ENCODE measurements around the gene KDM5C.

KDM5C gene

DNA sequence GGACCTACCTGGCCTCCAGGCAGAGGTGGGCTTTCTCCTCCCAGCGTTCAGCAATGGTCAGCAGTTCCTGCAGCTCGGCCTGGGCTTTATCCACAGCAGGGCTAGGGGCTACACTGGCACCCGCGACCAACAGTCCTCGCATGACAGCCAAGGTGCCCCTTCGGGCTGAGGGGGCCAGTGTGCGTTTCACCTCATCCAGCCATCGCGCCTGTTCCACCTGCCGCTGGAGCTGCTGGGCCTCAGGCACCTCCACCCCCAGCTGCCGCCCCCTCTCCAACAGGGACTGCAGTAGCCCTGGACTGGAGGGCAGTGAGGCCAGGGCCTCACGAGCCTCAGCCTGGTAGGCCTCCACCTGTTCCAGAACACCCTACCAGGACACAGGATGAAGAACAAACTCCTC lies 28.3 kb downstream of the KDM5C start:
- TF ChIP-seq, protein P1, sequence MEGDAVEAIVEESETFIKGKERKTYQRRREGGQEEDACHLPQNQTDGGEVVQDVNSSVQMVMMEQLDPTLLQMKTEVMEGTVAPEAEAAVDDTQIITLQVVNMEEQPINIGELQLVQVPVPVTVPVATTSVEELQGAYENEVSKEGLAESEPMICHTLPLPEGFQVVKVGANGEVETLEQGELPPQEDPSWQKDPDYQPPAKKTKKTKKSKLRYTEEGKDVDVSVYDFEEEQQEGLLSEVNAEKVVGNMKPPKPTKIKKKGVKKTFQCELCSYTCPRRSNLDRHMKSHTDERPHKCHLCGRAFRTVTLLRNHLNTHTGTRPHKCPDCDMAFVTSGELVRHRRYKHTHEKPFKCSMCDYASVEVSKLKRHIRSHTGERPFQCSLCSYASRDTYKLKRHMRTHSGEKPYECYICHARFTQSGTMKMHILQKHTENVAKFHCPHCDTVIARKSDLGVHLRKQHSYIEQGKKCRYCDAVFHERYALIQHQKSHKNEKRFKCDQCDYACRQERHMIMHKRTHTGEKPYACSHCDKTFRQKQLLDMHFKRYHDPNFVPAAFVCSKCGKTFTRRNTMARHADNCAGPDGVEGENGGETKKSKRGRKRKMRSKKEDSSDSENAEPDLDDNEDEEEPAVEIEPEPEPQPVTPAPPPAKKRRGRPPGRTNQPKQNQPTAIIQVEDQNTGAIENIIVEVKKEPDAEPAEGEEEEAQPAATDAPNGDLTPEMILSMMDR (IDR thresholded peaks at IDR 0.05; ENCODE audit: low read depth, low read length, poor library complexity, severe bottlenecking): no peak
- TF ChIP-seq EZH2phosphoT487 (IDR thresholded peaks at IDR 0.05; ENCODE audit: borderline replicate concordance, low read length): no peak
- Histone ChIP-seq H3F3A (ENCODE audit: control insufficient read depth, insufficient read depth) (no peaks in the 10 kb centered on the region), H3K9me2 (replicated peaks; ENCODE audit: control insufficient read depth, low read length) (no peaks in the 10 kb centered on the region), H3K9me3 (ENCODE audit: control insufficient read depth, insufficient read depth, low read length) (no peaks in the 10 kb centered on the region), H3K4me2 (ENCODE audit: low read length) (no peak overlapping the region), H3K4me1 (ENCODE audit: control insufficient read depth, low read length) (no peaks in the 10 kb centered on the region), H3K79me2 (ENCODE audit: control insufficient read depth, low read length) (no peaks in the 10 kb centered on the region), H3K4me3 (ENCODE audit: low read length) (no peak overlapping the region), H3K27me3 (ENCODE audit: control insufficient read depth, low read length) (no peaks in the 10 kb centered on the region), H3K27ac (ENCODE audit: low read depth, low read length) (no peak overlapping the region), H4K20me1 (ENCODE audit: control insufficient read depth, insufficient read depth, low read depth, low read length) (no peaks in the 10 kb centered on the region), H3K36me3 (ENCODE audit: control insufficient read depth, low read length) (peaks cover 62% of the 10 kb centered on the region)

DNA sequence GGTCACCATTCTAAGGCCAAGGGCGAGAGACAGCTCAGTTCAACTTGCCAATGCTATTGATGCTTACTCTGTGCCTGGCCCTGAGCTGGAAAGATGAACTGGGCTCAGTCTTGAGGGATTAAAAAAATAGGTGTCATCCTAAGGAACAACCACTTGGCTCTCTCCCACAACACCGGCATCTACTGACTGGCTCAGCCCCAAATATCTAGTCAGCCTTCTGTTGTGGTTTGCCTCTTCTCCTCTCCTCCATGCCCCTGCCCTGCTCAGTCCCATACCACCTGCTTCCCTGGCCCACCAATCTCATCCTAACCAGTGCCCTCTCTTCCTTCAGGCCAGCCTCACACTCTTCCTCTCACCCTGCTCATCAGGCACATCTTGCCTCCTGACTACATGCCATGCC lies 29.6 kb downstream of the KDM5C start:
- no peaks in the 10 kb centered on the region for H3K79me2 ChIP-seq (ENCODE audit: control insufficient read depth, low read length)
- H4K20me1 ChIP-seq (ENCODE audit: control insufficient read depth, insufficient read depth, low read depth, low read length): no peaks in the 10 kb centered on the region
- H3K9me2 ChIP-seq (replicated peaks; ENCODE audit: control insufficient read depth, low read length): no peaks in the 10 kb centered on the region
- TF ChIP-seq EZH2phosphoT487 (IDR thresholded peaks at IDR 0.05; ENCODE audit: borderline replicate concordance, low read length): no peak
- TF ChIP-seq, protein P1 (IDR thresholded peaks at IDR 0.05; ENCODE audit: low read depth, low read length, poor library complexity, severe bottlenecking): no peak
- H3K4me2 ChIP-seq (ENCODE audit: low read length): no peak overlapping the region
- no peak overlapping the region for H3K4me3 ChIP-seq (ENCODE audit: low read length)
- no peaks in the 10 kb centered on the region for H3K4me1 ChIP-seq (ENCODE audit: control insufficient read depth, low read length)
- no peak overlapping the region for H3K27ac ChIP-seq (ENCODE audit: low read depth, low read length)
- H3K27me3 ChIP-seq (ENCODE audit: control insufficient read depth, low read length): no peaks in the 10 kb centered on the region
- no peaks in the 10 kb centered on the region for H3K9me3 ChIP-seq (ENCODE audit: control insufficient read depth, insufficient read depth, low read length)
- H3K36me3 ChIP-seq (ENCODE audit: control insufficient read depth, low read length): peaks cover 49% of the 10 kb centered on the region
- no peaks in the 10 kb centered on the region for H3F3A ChIP-seq (ENCODE audit: control insufficient read depth, insufficient read depth)

DNA sequence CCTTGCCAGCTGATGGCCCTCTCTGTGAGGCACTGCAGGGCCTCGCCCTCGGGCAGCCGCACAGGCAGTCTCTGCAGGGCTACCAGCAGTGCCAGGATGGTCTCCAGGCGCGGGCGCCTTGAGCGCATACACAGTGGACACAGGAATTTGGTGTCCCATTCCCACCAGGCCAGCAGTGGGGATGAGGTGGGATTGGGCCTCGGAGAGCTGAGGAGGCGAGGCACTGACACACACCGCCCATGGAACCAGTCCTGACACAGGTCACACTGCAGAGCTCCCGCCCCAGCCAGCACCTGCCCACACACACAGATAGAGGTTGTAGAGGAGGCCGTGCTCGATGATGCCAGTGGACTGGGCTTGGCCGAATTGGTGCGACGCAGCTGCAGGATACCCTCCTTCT lies 30.7 kb downstream of the KDM5C start:
- H3K9me3 ChIP-seq (ENCODE audit: control insufficient read depth, insufficient read depth, low read length): no peaks in the 10 kb centered on the region
- peaks cover 38% of the 10 kb centered on the region for H3K36me3 ChIP-seq (ENCODE audit: control insufficient read depth, low read length)
- H3K4me2 ChIP-seq (ENCODE audit: low read length): no peak overlapping the region
- H3K4me1 ChIP-seq (ENCODE audit: control insufficient read depth, low read length): no peaks in the 10 kb centered on the region
- H3K27me3 ChIP-seq (ENCODE audit: control insufficient read depth, low read length): no peaks in the 10 kb centered on the region
- no peak overlapping the region for H3K27ac ChIP-seq (ENCODE audit: low read depth, low read length)
- no peaks in the 10 kb centered on the region for H4K20me1 ChIP-seq (ENCODE audit: control insufficient read depth, insufficient read depth, low read depth, low read length)
- H3K79me2 ChIP-seq (ENCODE audit: control insufficient read depth, low read length): no peaks in the 10 kb centered on the region
- no peaks in the 10 kb centered on the region for H3K9me2 ChIP-seq (replicated peaks; ENCODE audit: control insufficient read depth, low read length)
- no peak overlapping the region for H3K4me3 ChIP-seq (ENCODE audit: low read length)
- no peaks in the 10 kb centered on the region for H3F3A ChIP-seq (ENCODE audit: control insufficient read depth, insufficient read depth)
- TF ChIP-seq EZH2phosphoT487 (IDR thresholded peaks at IDR 0.05; ENCODE audit: borderline replicate concordance, low read length): no peak
- TF ChIP-seq, protein P1 (IDR thresholded peaks at IDR 0.05; ENCODE audit: low read depth, low read length, poor library complexity, severe bottlenecking): no peak

DNA sequence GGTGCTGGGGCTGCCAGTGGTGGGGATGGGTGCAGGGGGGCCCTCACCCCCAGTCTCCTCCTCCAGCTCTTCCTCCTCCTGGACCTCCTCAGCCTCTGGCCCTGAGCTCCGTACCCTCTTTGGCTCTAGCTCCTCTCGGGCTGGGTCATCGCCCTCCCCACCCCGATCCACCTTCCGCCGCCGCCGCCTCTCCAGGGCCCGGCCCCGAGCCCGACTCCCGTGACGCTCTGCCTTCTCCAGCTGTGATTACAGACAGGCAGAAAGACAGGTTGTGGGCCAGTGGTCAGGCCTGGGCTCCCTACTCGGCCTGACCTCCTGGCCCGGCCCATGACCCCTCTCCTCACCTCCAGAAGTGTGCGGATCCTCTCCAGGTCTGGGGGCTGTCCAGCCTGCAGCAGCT lies 31.9 kb downstream of the KDM5C start:
- Histone ChIP-seq H3K4me1 (ENCODE audit: control insufficient read depth, low read length) (no peaks in the 10 kb centered on the region), H4K20me1 (ENCODE audit: control insufficient read depth, insufficient read depth, low read depth, low read length) (no peaks in the 10 kb centered on the region), H3K27ac (ENCODE audit: low read depth, low read length) (no peak overlapping the region), H3F3A (ENCODE audit: control insufficient read depth, insufficient read depth) (no peaks in the 10 kb centered on the region), H3K79me2 (ENCODE audit: control insufficient read depth, low read length) (no peaks in the 10 kb centered on the region), H3K9me3 (ENCODE audit: control insufficient read depth, insufficient read depth, low read length) (no peaks in the 10 kb centered on the region), H3K9me2 (replicated peaks; ENCODE audit: control insufficient read depth, low read length) (no peaks in the 10 kb centered on the region), H3K27me3 (ENCODE audit: control insufficient read depth, low read length) (no peaks in the 10 kb centered on the region), H3K4me3 (ENCODE audit: low read length) (no peak overlapping the region), H3K4me2 (ENCODE audit: low read length) (no peak overlapping the region), H3K36me3 (ENCODE audit: control insufficient read depth, low read length) (peaks cover 26% of the 10 kb centered on the region)
- TF ChIP-seq, protein P1 (IDR thresholded peaks at IDR 0.05; ENCODE audit: low read depth, low read length, poor library complexity, severe bottlenecking): no peak
- TF ChIP-seq EZH2phosphoT487 (IDR thresholded peaks at IDR 0.05; ENCODE audit: borderline replicate concordance, low read length): no peak

All from DOHH2 (cell line).